GM18505 (cell line): Measurements from ENCODE around the gene KIDINS220.

Source experiments
- ATAC-seq: cut with Tn5 transposase; IDR thresholded peaks from one replicate; pipeline ENCODE4 v1.9.1; 2021; ENCODE audit not compliant: unreplicated experiment
- POLR2A ChIP-seq: IDR thresholded peaks from 4 replicates; pipeline ENCODE4 v1.6.1; 2011; ENCODE audit warnings: borderline replicate concordance; ENCODE audit not compliant: insufficient read depth, insufficient read length; ENCODE audit errors: extremely low read depth

The KIDINS220 gene

DNA sequence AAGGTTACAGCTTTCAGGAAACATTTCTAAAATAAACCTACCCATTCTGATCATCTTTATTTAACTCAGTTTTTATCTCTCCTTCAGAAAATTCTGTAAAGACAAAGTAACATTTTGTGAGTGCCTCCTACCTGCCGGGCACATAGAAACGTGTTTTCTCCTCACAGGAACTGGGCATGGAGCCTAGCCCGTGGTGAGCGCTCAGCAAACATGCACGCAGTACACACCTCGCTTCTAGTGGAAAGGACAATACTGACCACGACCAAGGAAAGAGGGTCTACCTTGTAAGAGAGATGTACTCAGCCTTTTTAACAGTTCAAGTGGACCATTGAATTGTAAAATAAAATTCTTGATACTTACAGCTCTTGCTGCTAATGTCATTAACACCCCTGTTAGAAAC lies 24.8 kb upstream of the KIDINS220 start:
- ATAC-seq = no peak
- TF ChIP-seq POLR2A = no peak

DNA sequence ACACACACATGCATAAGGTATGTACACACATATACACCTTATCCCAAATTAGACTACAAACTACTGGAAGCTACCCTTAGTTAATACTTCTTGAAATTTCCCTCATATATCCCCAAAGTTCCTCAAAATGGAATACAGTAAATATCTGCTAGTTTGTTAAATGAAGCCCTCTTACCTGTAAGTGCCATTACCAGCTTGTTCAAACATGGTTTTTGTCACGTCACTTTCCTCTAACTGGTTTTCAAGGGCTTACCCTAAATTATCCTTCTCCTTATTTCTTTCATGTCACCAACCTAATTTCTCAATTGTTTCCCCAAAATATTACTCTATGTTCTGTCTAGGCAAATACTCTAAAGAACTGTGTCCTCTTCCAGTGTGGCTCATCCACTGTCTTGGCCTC lies 24.4 kb upstream of the KIDINS220 start:
- TF ChIP-seq POLR2A = no peak
- ATAC-seq = no peak

DNA sequence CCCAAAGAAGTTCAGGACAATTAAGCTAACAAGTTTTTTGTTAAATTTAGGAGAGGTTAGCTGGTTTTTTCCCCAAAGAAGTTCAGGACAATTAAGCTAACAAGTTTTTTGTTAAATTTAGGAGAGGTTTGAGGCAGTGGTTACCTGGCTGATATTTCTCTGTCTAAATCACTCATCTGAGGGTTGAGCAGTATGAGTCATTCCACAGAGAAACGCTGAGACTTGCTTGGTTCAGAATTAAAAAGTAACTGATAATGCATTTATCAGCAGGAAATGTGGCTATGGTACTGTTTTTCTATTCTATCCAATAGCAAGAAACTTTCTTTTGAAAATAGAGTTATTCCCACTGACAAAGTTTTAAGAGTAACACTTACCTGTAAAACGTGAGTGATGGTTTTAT lies 22.8 kb upstream of the KIDINS220 start:
- TF ChIP-seq POLR2A = no peak
- no peak for ATAC-seq

DNA sequence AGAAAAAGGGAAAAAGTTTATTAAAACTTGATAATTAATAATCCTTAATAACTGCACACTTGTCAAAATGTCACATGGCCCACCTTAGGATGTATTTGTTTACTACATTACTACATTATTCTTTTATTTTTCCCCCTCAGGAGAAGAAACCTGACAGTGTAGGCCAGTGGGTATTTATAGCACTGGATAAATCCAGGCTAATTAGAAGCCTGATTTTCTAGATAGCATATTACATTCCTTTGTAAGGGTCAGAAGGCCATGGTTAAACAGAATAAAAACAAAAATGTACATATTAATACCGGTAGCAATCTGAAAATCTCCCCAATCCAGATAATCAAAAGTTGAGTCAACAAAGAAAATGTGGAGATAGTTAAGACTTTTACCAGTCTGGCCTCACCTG lies 21.5 kb upstream of the KIDINS220 start:
- TF ChIP-seq POLR2A = no peak
- ATAC-seq = no peak

DNA sequence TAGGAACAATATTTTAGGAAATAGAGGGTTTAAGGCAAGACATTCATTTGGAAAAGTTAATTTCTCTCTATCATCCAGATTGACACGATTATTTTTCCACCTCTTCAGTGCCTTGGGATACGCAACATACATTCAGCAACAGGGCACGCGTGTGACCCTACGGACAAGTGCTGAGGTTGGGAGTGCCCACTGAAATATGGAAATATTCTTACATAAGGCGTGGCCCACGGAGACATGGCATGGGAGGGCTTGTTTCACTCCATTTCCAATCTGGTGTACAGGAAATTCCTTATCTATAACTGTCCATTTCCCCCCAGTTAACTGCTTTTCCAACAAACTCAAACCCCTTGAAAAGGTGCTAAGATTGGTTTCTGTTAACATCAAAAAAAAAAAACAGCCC lies 20.9 kb upstream of the KIDINS220 start:
- ATAC-seq = no peak

DNA sequence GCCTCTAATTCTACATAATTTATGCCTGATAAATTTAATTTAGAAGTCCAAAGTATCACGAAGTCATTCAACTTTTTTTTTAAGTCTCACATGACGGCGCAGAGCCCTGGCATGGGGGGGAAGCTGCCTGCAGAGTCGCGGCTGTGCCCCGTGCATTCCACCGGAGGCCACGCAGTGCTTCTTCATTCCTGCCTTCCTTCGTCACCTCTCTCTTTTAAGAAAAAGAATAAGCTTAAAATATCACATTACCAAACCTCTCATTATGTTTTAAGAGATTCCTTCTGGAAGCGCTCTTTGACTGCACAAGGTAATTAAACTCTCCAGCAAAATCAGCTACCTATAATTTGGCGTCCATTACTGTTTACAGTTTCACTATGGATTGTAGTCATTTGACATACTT lies 20.3 kb upstream of the KIDINS220 start:
- TF ChIP-seq POLR2A = no peak
- no peak for ATAC-seq

More for the DNA sequence above, 20.9 kb upstream of the KIDINS220 start:
- TF ChIP-seq POLR2A = no peak

DNA sequence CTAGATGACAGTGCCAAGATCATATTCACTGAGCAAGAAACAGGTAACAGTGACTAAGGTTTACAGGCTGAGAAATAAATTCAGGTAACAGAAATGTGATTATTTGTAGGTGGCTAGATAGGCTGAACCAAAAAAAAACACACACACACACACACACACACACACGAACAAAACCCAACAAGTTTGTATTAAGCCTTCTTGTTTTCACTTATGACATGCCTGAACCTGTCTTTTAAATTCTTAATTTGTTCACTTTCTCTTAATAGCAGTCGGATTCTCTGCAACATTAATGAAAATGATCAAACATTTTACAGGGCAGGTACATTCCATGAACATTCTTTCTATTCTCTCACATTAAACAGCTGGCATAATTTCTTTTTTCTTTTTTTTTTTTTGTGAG lies 18.8 kb upstream of the KIDINS220 start:
- ATAC-seq = no peak
- TF ChIP-seq POLR2A = no peak

DNA sequence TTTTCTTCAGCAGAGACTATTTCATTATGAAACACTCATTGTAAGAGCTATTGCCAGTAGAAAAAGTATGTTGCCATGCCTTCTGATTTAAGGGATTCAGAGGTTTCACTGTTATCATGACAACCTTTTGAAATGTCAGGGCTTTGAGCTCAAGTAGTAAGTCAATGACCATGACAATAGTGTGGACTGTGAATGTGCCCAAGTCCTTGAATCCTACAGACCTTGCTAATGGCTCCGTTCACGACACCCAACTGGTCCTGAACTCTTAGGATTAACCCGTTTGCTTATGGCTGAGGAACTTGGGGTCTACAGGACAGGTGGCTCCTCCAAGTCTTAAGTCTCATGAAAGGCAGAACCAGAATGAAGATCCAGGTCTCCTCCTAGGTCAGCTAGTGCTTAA lies 17.6 kb upstream of the KIDINS220 start:
- no peak for ATAC-seq
- no peak for TF ChIP-seq POLR2A

DNA sequence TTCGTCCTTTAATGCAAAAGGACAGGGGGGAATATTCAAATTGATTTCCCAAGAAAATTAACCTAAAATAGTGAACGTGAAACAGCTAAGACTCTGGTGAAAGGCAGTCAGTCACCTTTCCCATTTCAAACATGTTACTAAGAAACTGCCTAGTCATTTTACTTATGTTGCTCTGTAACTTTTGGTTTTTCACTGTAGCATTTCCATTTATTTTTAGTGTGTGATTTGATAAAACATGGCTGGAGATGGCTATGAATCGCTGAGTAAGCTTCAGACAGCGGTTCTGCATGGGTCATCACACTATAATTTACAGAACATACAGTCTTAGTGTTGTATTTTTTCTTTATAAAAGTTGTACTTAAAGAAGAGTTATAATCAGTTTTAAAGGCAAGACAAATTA lies 16.0 kb upstream of the KIDINS220 start:
- ATAC-seq = no peak
- no peak for TF ChIP-seq POLR2A

DNA sequence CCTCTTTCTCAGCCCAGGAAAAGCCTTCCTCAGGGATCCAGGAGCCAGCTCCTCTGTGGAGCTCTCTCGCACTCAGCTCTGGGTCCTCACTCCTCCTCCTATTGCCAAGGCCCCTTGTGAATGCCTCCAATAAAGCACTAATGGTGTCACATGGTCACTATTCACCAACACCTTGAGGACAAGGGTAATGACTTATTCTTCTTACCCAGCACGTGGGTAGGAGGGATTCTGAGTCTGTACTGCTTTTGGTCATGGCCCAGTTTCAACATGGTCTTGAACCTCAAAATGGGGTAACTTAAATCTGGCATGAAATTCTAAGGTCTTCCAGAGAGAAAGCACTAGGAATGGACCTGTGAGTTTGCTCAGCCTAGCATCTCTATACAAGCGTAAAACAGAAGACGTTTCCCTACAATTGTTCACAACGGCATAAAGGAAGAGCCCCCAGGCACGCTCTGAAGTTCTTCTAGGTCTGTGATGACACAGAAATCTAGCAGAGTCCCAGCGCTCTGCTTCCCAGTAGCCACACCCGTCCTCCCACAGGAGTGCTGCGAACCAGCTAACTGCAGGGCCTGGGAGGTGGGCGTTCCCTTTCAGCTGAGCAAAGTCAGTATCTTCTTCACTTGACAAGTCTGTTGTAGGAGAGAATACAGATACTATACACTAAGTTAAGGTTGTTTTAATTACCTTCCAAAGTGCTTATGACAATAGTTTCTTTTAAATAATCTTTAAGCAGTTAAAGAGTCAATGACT lies 14.6 kb upstream of the KIDINS220 start:
- no peak for TF ChIP-seq POLR2A
- no peak for ATAC-seq

DNA sequence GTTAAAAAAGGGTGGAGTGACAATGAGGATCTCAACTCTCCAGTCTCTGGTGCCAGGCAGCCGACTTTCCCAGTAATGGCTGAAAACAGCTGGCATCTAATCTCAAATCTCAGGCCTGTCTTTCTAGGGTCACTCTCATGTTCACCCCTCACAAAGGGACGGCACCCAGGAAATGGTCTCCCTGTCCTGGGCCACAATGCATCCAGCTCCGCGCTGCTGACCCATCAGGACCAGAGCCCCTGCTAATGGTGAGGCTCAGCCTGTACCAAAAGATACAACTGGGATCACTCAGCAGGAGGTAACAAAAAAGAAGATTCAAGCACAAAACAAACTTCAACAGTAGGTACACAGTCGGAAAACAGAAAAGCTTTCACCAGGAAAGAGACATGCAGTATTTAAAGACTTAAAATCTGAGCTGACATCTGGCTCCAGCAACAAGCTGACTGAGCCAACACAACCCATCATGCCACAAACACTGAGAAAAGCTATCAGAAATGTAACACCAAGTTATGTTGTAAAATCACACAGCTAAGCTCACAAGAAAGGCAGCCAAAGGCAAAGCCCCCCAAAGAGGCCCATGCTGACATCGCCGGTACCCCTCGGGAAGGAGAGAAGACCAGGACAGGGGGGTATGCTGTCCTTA lies 13.6 kb upstream of the KIDINS220 start:
- ATAC-seq = no peak
- no peak for TF ChIP-seq POLR2A

DNA sequence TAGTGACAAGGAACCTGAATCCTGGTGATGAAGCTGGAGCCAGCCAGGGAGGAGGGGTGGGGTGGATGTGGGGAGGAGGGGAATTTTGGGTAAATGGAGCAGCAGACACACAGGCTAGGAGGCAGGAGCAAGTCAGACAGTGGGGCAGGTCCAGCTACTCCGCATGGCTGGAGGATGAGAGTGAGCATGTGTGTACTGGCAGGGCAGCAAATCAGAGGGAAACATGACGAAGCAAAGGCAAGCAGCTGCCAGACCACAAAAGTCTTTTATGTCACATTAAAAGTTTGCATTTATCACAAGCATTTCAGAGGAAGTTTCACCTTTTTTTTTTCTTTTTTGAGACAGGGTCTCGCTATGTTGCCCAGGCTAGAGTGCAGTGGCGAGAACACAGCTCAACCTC lies 11.9 kb upstream of the KIDINS220 start:
- no peak for TF ChIP-seq POLR2A

DNA sequence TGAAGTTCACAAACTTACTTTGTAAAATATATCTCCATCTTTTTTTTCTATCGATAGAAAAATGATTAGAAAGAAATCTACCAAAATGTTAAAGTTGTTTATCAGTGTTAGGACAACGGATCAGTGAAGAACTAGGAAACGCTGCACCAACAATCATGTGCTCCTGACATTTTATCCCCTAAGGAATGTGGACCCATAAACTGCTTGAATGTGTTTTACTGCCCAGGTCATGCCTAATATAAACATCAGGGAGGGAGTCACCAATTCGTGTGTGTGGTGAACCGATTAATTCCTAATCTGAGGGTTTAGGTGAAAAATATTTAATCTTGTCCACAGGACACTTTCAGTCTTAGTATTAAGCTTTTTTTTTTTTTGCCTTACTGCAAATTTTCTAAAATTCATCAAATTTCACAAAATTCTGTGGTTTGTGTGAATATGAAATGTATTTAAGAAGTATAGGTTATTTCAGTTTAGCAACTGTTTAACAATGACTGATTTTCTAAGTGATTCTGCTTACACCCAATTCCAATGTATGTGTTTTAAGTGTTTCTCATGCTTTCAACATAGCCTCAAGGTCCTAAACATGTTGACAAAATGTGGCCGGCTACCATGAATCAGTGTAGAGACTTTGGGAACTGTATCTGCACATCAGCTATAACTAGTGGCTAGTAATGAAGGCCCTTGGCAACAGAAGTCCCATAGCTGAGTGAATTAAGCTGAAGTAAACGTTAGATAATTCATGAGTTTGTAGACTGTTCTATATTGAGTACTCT lies 11.1 kb upstream of the KIDINS220 start:
- no peak for ATAC-seq
- no peak for TF ChIP-seq POLR2A

More for the DNA sequence above, 11.9 kb upstream of the KIDINS220 start:
- no peak for ATAC-seq

DNA sequence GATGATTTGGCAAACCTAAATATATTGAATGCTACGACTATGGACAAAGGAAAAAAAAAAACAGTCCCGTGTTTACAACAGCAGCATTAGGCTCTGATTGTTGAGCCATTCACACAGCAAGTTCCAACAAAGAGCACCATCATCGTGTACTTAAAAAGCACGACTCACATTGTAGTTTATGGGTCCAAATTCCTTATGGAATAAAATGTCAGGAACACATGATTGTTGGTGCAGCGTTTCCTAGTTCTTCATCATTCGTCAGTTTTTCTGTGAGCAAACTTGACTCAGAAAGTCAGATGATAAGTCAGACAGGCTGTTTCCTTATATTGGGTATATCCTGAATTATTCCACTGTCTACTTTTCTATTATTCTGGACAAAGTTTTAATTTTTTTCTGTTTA lies 10.0 kb upstream of the KIDINS220 start:
- ATAC-seq = no peak

More for the DNA sequence above, 10.0 kb upstream of the KIDINS220 start:
- no peak for TF ChIP-seq POLR2A
